Measurements from ENCODE around the gene CRTAC1.

Gene CRTAC1

GRCh38 chr10:97974526-97975525 lies 55.6 kb downstream of the CRTAC1 start:
- DNase-seq (ENCODE audit: low spot score) = peak; percentile 62

GRCh38 chr10:97974100-97974499 lies 56.3 kb downstream of the CRTAC1 start:
- no peak for DNase-seq (ENCODE audit: low spot score)

GRCh38 chr10:97969538-97970079 lies 60.8 kb downstream of the CRTAC1 start:
- DNase-seq (ENCODE audit: low spot score) = no peak

GRCh38 chr10:97964748-97965147 lies 65.7 kb downstream of the CRTAC1 start:
- DNase-seq (ENCODE audit: low spot score) = no peak

- no peak for DNase-seq (ENCODE audit: low spot score)
Measured at GRCh38 chr10:97961945-97962344, 68.5 kb downstream of the CRTAC1 start.

GRCh38 chr10:97960269-97961056 lies 70.0 kb downstream of the CRTAC1 start:
- no peak for DNase-seq (ENCODE audit: low spot score)

GRCh38 chr10:97949462-97949861 lies 81.0 kb downstream of the CRTAC1 start:
- no peak for DNase-seq (ENCODE audit: low spot score)

GRCh38 chr10:97948822-97949221 lies 81.6 kb downstream of the CRTAC1 start:
- DNase-seq (ENCODE audit: low spot score) = no peak

GRCh38 chr10:97944772-97945171 lies 85.6 kb downstream of the CRTAC1 start:
- DNase-seq (ENCODE audit: low spot score) = no peak

GRCh38 chr10:97943294-97943693 lies 87.1 kb downstream of the CRTAC1 start:
- no peak for DNase-seq (ENCODE audit: low spot score)

- DNase-seq (ENCODE audit: low spot score) = no peak
Measured at GRCh38 chr10:97940534-97940933, 89.9 kb downstream of the CRTAC1 start.

- no peak for DNase-seq (ENCODE audit: low spot score)
Measured at GRCh38 chr10:97939446-97939990, 90.9 kb downstream of the CRTAC1 start.

GRCh38 chr10:97937928-97938327 lies 92.5 kb downstream of the CRTAC1 start:
- no peak for DNase-seq (ENCODE audit: low spot score)

- no peak for DNase-seq (ENCODE audit: low spot score)
Measured at GRCh38 chr10:97937054-97937453, 93.4 kb downstream of the CRTAC1 start.

- no peak for DNase-seq (ENCODE audit: low spot score)
Measured at GRCh38 chr10:97936126-97936525, 94.3 kb downstream of the CRTAC1 start.

GRCh38 chr10:97932932-97933530 lies 97.4 kb downstream of the CRTAC1 start:
- DNase-seq (ENCODE audit: low spot score) = no peak

- no peak for DNase-seq (ENCODE audit: low spot score)
Measured at GRCh38 chr10:97931041-97931440, 99.4 kb downstream of the CRTAC1 start.

- DNase-seq (ENCODE audit: low spot score) = no peak
Measured at GRCh38 chr10:97928897-97929296, 101.5 kb downstream of the CRTAC1 start.

GRCh38 chr10:97927622-97928021 lies 102.8 kb downstream of the CRTAC1 start:
- DNase-seq (ENCODE audit: low spot score) = no peak

GRCh38 chr10:97926055-97926454 lies 104.4 kb downstream of the CRTAC1 start:
- DNase-seq (ENCODE audit: low spot score) = no peak

GRCh38 chr10:97925308-97925938 lies 105.0 kb downstream of the CRTAC1 start:
- DNase-seq (ENCODE audit: low spot score) = no peak

Data from iPS-NIHi11 (cell line).